RWPE1 (cell line): Measurements from ENCODE around the gene MCM10.

Experiments
- CTCF ChIA-PET: fragments of 350-600 bp; sonication (Branson Sonifier 250); formaldehyde crosslinking; extraction: SDS; loops from one replicate; lab custom pipeline; 2021; lab: Yijun Ruan, JAX
- POLR2A ChIA-PET: fragments of 400-600 bp; formaldehyde crosslinking; extraction: SDS; loops from one replicate; lab custom pipeline; 2020; ENCODE audit warnings: antibody characterized with exemption; ENCODE audit not compliant: low non-redundant PET; lab: Yijun Ruan, JAX
- DNase-seq: peaks from one replicate; pipeline ENCODE4 v3.0.0; 2012; ENCODE audit warnings: low spot score
- H3K27ac ChIP-seq: fragments of 450-650 bp; 2 replicates; pipeline ENCODE4 v1.5.1; 2017
- TF ChIP-seq, protein P1 (sequence below): fragments of 450-650 bp; conservative IDR thresholded peaks from 2 replicates; pipeline ENCODE4 v1.5.1; 2017; ENCODE audit warnings: low read depth, mild to moderate bottlenecking

Gene MCM10

DNA sequence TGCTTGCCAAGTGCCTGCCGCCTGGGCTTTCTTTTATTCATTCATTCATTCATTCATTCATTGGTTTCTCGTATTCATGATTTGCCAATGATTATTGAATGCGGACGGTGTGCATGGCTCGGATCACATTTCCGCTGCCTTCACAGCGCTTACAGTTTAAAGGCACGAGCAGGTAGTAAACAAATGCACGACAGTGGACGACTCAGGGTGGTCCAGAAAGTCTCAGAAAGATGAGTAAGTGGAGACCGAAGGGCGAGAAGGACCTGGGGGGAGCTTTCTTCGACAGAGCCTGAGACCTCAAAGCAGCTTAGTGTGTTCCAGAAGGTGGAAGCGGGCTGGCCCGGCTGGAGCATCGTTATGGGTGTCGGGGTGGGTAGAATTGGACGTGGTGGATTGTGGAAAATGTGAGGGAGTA is 506 bp downstream of the MCM10 start:
- DNase-seq, result peak; percentile 18
- ChIA-PET CTCF (interaction anchor here (0.6 to 1.9 kb wide), 7 partner anchors 9 to 1118 kb away, joined by 3 to 5 read pairs (median 3); no protein-coding TSS in a partner anchor), POLR2A (no interaction called here)
- TF ChIP-seq, protein P1, sequence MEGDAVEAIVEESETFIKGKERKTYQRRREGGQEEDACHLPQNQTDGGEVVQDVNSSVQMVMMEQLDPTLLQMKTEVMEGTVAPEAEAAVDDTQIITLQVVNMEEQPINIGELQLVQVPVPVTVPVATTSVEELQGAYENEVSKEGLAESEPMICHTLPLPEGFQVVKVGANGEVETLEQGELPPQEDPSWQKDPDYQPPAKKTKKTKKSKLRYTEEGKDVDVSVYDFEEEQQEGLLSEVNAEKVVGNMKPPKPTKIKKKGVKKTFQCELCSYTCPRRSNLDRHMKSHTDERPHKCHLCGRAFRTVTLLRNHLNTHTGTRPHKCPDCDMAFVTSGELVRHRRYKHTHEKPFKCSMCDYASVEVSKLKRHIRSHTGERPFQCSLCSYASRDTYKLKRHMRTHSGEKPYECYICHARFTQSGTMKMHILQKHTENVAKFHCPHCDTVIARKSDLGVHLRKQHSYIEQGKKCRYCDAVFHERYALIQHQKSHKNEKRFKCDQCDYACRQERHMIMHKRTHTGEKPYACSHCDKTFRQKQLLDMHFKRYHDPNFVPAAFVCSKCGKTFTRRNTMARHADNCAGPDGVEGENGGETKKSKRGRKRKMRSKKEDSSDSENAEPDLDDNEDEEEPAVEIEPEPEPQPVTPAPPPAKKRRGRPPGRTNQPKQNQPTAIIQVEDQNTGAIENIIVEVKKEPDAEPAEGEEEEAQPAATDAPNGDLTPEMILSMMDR, result no peak
- H3K27ac ChIP-seq, result peak overlapping the region; percentile 50

DNA sequence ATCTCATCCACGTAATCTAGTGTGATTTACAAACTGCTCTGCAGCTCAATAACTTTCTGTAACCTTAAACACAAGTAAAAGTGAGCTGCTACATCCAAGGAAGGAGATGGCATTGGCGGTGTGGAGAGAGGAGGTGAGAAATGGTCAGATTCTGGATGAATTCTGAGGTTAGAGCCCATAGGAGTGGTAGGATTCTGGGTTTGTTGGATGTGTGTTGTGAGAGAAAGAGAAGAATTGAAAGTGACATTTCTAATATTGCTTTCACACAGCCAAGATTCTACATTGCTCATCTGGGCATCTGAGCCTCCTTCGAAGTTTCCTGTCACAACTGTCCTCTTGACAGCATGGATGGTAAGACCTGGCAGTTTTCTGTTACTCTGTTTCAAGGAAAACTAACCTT is 2.5 kb downstream of the MCM10 start:
- ChIA-PET CTCF (no interaction called here), POLR2A (interaction anchor here (0.7 kb wide), 1 partner anchor 423 kb away, joined by 3 read pairs; the partner anchor contains the start of gene PRPF18)
- H3K27ac ChIP-seq, result no peak overlapping the region
- DNase-seq, result no peak
- TF ChIP-seq, protein P1, result no peak

DNA sequence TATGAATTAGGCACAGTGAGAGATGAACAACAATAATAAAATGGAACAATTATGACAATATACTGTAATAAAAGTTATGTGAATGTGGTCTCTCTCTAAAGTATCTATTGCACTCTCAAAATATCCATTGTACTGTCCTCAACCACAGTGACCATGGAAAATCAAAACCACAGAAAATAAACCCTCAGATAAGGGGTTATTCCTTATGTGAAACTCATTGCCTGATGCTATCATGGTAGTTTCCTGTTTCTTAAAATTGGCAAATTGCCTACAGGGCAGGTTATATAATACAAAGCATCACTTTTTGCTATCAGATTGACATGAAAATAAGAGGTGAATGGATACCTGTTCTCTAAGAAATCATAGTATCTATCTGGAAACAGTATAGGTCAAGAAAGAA is 3.8 kb downstream of the MCM10 start:
- DNase-seq, result no peak
- ChIA-PET POLR2A (no interaction called here), CTCF (no interaction called here)
- TF ChIP-seq, protein P1, result no peak
- no peak overlapping the region for H3K27ac ChIP-seq

DNA sequence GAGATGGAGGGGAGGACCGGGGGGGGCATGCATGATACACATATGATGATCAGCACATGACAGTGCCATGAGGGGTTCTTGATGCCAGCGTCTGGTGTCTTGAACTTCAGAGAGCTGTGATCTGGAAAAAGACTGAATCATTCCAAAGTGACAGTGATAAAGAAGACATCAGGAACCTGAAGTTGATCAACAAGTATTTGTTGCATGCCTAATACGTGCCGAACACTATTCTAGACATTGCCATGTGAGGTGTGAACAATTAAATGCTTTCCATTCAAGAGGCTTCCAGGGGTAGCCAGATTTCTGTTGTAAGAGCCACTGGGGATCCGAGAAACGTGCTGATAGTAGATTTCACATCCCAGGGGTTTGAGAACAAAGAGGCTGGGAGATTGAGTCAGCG is 6.2 kb downstream of the MCM10 start:
- DNase-seq, result no peak
- H3K27ac ChIP-seq, result no peak overlapping the region
- ChIA-PET CTCF (no interaction called here), POLR2A (no interaction called here)
- TF ChIP-seq, protein P1, result no peak

DNA sequence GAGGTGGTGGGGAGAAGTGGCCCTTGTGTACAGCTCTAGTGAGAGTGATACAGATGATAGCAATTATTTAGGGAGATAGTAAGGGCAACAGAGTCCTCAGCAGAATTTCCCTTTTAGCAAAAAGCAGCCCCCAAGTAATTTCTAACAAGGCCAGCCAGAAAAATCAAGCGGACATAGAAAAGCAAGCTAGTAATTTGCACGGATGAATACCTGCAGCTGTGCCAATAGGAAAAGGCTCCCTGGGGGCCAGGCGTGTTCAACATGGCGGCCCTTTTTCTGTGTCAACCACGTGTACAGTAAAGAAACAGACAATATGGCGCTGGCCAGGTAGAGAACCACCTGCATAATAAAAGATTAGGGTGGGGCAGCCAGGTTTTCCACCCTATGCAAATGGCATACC is 7.4 kb downstream of the MCM10 start:
- no peak for DNase-seq
- H3K27ac ChIP-seq, result no peak overlapping the region
- CTCF ChIA-PET, result interaction anchor here (0.6 kb wide), 1 partner anchor 108 kb away, joined by 3 read pairs; no protein-coding TSS in a partner anchor
- TF ChIP-seq, protein P1, result no peak
- POLR2A ChIA-PET, result no interaction called here

DNA sequence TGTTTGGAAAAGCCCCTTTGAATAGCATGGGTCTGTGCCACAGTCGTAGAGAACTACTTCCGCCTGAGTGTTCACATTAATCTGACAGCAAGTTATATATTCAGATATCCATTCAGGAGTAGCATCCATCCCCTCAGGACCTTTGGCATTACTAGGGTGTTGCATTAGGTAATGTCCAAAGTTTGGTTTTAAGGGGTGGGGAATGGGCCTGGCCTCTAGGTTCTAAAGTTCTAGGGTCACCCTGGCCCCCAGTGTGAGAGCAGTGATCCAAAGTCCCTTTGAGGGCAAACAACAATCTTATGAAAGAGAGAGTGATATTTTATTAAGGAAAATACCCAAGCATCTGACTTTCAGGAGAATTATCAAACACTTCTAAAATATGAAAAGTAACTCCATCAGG is 12.3 kb downstream of the MCM10 start:
- DNase-seq, result no peak
- no peak overlapping the region for H3K27ac ChIP-seq
- POLR2A ChIA-PET, result no interaction called here
- CTCF ChIA-PET, result no interaction called here
- TF ChIP-seq, protein P1, result no peak
